Left lung (tissue), 10 donors: ENCODE measurements around the gene KCNV2. TPM values are rescaled to one million over a fixed set of nuclear protein-coding genes. Genes with fewer than 3 reads are reported as not detected.

Experiments
- ATAC-seq: fragments of 200-7000 bp; cut with Tn5 transposase; one replicate; pipeline ENCODE4 v1.9.1; 2020; ENCODE audit warnings: moderate library complexity
- DNase-seq, 4 donors: peaks; one replicate each; pipeline ENCODE4 v3.0.0-alpha.2; 2013 to 2020
- H3K27ac ChIP-seq, 2 donors: fragments of 200-600 bp; sonication (generic) in 1 of 2; one replicate each; pipeline versions ENCODE4 v1.5.0 to v1.8.0; 2020 to 2021
- H3K27me3 ChIP-seq, 2 donors: fragments of 200-600 bp; sonication (generic) in 1 of 2; one replicate each; pipeline versions ENCODE4 v1.5.0 to v1.8.0; 2020 to 2021
- H3K36me3 ChIP-seq, 2 donors: fragments of 200-600 bp; sonication (generic) in 1 of 2; one replicate each; pipeline versions ENCODE4 v1.5.0 to v1.8.0; 2020 to 2021
- H3K4me1 ChIP-seq, 2 donors: fragments of 200-600 bp; one replicate each; pipeline ENCODE4 v1.8.0; 2021
- H3K4me3 ChIP-seq, 2 donors: fragments of 200-600 bp; sonication (generic) in 1 of 2; one replicate each; pipeline versions ENCODE4 v1.5.0 to v1.8.0; 2020 to 2021; ENCODE audit warnings: mild to moderate bottlenecking in 1 of 2
- H3K9me3 ChIP-seq, 2 donors: fragments of 200-600 bp; sonication (generic) in 1 of 2; one replicate each; pipeline versions ENCODE4 v1.5.0 to v1.8.0; 2020 to 2021
- intact Hi-C, 2 donors: fragments of 100-400 bp; cut with DNase I; formaldehyde crosslinking; loops; one replicate each; pipeline versions ENCODE4 v1.11.2 to v1.14.2; 2022
- polyA plus RNA-seq, 6 donors: library from polyadenylated mRNA; unstranded; fragments of 120-200 nt; gene quantifications; one replicate each; pipeline ENCODE4 v1.2.1, GENCODE V29; 2013; ENCODE audit not compliant: insufficient read length in 6 of 6
- total RNA-seq, 2 donors: library from RNA; stranded (reverse); fragmentation: NEBNext Ultra II Directional; extraction: Animal tissue kit (Norgen Biotek cat#: 25700); gene quantifications; one replicate each; pipeline ENCODE4 v1.2.1, GENCODE V29; 2021
- TF ChIP-seq, protein P1 (sequence below), 2 donors: fragments of 200-600 bp; sonication (generic) in 1 of 2; IDR thresholded peaks; one replicate each; pipeline versions ENCODE4 v1.5.0 to v1.8.0; 2021; ENCODE audit warnings: antibody characterized with exemption in 2 of 2
- donor health status: DM: no; HTN: yes; CAD: no.
- donor health status: DM: no; HTN: no; CAD: no.

KCNV2 gene
- total and polyA plus RNA-seq, 8 donors = 0.17 to 0.31 (median 0.25) TPM; not detected in 2

DNA sequence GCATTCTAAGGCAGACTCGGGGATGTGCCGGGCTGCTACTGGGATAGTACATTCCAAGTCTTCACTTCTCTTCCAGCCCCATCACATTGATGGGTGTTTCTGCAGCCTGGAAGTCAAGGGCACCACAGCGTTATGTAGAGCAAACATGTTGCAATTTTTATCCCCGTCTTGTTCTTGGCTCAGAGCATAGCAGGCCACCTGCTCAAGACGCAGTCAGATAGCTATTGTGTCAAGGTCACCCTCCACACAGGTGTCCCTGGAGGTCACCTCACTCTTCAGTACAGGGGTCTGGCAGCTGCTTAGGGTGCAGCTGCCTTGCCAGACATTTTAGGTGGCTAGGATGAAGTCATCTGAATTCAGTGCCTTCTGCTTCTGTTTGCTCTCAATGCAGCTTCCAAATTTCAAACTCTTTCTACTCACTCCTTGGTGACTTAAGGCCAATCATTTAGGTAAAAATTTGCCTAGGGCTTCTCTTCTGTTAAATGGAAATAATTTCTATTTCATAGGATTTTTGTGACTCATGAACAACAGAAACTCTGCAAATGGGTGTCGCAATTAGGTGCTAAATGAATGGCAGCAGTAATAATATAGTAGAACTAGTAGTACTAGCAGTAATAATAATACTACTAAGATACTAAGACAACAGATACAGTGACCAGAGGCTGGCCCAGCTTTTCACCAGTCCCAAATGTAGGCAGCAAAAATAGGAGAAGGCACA lies 24.3 kb downstream of the KCNV2 start:
- no peak for ATAC-seq
- no peak for DNase-seq
- Histone ChIP-seq H3K27ac (no peak overlapping the region), H3K27me3 (no peaks in the 10 kb centered on the region), H3K4me1 (no peaks in the 10 kb centered on the region), H3K4me3 (no peak overlapping the region), H3K9me3 (no peaks in the 10 kb centered on the region), H3K36me3 (peaks cover 0 to 10% of the 10 kb centered on the region in 2 donors)
- intact Hi-C loops = no loop called here
- TF ChIP-seq, protein P1, sequence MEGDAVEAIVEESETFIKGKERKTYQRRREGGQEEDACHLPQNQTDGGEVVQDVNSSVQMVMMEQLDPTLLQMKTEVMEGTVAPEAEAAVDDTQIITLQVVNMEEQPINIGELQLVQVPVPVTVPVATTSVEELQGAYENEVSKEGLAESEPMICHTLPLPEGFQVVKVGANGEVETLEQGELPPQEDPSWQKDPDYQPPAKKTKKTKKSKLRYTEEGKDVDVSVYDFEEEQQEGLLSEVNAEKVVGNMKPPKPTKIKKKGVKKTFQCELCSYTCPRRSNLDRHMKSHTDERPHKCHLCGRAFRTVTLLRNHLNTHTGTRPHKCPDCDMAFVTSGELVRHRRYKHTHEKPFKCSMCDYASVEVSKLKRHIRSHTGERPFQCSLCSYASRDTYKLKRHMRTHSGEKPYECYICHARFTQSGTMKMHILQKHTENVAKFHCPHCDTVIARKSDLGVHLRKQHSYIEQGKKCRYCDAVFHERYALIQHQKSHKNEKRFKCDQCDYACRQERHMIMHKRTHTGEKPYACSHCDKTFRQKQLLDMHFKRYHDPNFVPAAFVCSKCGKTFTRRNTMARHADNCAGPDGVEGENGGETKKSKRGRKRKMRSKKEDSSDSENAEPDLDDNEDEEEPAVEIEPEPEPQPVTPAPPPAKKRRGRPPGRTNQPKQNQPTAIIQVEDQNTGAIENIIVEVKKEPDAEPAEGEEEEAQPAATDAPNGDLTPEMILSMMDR (IDR thresholded peaks at IDR 0.05) = no peak

DNA sequence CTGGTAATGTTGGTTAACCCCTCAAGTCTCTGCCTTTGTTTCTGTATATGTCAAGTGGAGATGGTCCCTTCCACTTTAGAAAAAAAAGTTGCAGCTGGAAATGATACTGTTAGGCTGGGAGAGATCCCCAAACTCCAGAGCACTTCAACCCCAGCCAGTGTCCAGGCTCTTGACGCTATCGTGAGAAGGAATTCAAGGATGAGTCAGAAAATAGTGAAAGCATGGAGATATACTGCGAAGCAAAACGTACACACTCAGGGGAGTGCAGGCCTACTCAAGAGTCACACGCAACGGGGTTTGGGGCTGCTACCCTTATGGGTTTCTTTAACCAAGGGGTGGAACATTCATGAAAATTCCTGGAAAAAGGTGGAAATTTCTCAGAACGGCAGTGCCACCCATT lies 24.9 kb downstream of the KCNV2 start:
- TF ChIP-seq, protein P1 (IDR thresholded peaks at IDR 0.05) = no peak
- intact Hi-C loops = no loop called here
- no peaks in the 10 kb centered on the region for H3K27me3 ChIP-seq
- no peaks in the 10 kb centered on the region for H3K4me1 ChIP-seq
- DNase-seq (no peak), ATAC-seq (no peak)
- H3K36me3 ChIP-seq = peaks cover 0 to 10% of the 10 kb centered on the region in 2 donors
- no peak overlapping the region for H3K4me3 ChIP-seq
- no peaks in the 10 kb centered on the region for H3K9me3 ChIP-seq
- no peak overlapping the region for H3K27ac ChIP-seq

DNA sequence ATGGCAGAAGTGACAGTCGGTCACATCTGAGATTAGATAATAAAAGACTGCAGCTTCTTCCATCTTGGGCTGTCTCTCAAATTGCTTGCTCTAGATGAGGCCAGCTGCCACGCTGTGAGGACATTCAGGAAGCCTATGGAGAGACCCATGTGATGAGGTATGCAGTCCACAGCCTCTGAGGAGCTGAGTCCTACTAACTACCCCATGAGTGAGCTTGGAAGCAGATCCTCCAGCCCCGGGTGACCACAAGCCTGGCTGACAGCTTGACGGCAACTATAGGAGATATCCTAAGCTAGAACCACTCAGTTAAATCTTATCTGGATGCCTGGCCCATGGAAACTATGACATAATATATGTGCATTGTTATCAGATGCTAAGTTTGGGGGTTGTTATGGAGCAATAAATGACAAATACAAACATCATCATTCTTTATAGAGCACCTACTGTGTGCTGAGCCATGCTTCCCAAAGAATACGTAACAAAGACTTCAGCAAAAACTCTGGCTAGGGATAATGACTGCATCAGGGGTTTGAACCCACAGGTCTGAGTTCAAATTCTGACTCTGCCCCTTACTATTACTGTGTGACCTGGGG lies 26.7 kb downstream of the KCNV2 start:
- intact Hi-C loops = no loop called here
- no peak overlapping the region for H3K4me3 ChIP-seq
- TF ChIP-seq, protein P1 (IDR thresholded peaks at IDR 0.05) = no peak
- peaks cover 0 to 10% of the 10 kb centered on the region in 2 donors for H3K36me3 ChIP-seq
- no peaks in the 10 kb centered on the region for H3K9me3 ChIP-seq
- H3K27ac ChIP-seq = no peak overlapping the region
- no peaks in the 10 kb centered on the region for H3K4me1 ChIP-seq
- H3K27me3 ChIP-seq = no peaks in the 10 kb centered on the region
- DNase-seq = no peak
- no peak for ATAC-seq

DNA sequence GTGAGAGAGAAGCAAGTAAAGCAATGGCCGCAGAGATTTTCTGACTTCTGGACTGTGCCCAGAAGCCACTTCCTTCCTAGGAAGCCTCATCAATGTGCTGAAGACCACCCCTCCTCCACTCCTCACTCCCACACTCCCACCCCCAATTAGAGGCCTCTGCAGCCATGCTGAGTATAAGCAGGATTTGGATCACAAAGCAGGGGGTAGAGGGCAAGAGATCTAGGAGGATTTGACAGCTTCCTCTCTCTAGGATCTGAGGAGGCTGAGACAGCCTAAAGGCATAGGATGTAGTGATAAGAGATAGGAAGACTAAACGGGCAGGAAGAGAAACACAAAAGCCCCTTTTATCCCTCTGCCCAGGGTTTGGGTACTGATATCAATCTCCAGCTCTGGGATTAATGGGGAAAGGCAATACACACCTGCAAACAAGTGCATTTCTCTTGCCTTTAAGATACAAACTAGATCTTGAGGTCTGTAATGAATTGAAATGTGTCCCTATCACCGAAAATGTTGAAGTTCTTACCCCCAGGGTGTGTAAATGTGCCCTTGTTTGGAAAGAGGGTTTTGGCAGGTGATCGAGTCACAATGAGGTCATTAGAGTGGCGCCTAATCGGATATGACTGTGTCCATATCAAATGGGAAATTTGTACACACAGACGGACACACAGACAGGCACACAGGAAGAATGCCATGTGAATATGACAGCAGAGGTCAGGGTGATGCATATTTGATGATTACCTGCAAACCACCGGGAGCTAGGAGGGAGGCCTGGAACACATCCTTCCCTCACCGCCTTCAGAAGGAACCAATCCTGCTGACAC lies 28.5 kb downstream of the KCNV2 start:
- peaks cover 0 to 10% of the 10 kb centered on the region in 2 donors for H3K36me3 ChIP-seq
- ATAC-seq (no peak), DNase-seq (no peak)
- no peak overlapping the region for H3K4me3 ChIP-seq
- no peaks in the 10 kb centered on the region for H3K4me1 ChIP-seq
- TF ChIP-seq, protein P1 (IDR thresholded peaks at IDR 0.05) = no peak
- no peak overlapping the region for H3K27ac ChIP-seq
- intact Hi-C loops = no loop called here
- H3K27me3 ChIP-seq = no peaks in the 10 kb centered on the region
- H3K9me3 ChIP-seq = no peaks in the 10 kb centered on the region

DNA sequence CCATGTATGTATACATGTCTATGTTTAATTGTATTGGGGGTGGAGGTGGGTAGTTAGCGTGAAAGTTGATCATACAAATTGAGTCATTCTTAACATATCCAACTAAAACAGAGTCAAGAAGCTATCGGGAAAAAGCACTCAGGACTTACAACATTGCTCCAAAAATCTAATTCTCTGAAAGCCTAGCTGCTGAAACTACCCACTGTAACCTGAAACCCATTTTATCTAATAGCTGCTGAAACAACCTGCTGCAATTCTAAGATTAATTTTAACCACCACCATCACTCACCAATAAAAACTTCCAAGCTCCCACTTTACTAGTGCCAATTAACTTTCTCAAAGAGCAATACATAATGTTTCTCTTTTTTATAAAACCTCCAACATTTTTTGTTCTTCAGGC lies 32.2 kb downstream of the KCNV2 start:
- Histone ChIP-seq H3K27ac (no peak overlapping the region), H3K4me3 (no peak overlapping the region), H3K36me3 (peaks cover 0 to 10% of the 10 kb centered on the region in 2 donors), H3K27me3 (no peaks in the 10 kb centered on the region), H3K9me3 (no peaks in the 10 kb centered on the region), H3K4me1 (no peaks in the 10 kb centered on the region)
- TF ChIP-seq, protein P1 (IDR thresholded peaks at IDR 0.05) = no peak
- intact Hi-C loops = no loop called here
- no peak for DNase-seq
- ATAC-seq = no peak
